ENCODE data around the gene MAP3K10. TPM values are rescaled to one million over a fixed set of nuclear protein-coding genes. Genes with fewer than 3 reads are reported as not detected.

MAP3K10 gene
- total and polyA plus RNA-seq, 8 donors: 5.9 to 32.8 (median 8.0) TPM

DNA sequence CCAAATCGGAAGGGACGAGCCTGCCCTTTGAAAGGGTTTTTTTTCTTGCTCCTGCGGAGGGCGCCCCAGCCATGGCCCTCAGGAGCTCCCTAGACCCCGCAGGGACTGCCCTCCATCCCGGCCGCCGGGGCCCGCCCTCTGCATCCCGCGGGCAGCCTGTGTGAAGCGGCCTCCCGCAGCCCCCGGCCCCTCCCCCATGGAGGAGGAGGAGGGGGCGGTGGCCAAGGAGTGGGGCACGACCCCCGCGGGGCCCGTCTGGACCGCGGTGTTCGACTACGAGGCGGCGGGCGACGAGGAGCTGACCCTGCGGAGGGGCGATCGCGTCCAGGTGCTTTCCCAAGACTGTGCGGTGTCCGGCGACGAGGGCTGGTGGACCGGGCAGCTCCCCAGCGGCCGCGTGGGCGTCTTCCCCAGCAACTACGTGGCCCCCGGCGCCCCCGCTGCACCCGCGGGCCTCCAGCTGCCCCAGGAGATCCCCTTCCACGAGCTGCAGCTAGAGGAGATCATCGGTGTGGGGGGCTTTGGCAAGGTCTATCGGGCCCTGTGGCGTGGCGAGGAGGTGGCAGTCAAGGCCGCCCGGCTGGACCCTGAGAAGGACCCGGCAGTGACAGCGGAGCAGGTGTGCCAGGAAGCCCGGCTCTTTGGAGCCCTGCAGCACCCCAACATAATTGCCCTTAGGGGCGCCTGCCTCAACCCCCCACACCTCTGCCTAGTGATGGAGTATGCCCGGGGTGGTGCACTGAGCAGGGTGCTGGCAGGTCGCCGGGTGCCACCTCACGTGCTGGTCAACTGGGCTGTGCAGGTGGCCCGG lies 815 bp downstream of the MAP3K10 start:
- Histone ChIP-seq H3K9me3 (no peaks in the 10 kb centered on the region), H3K4me3 (peak overlapping the region; percentile 60 to 98 (median 84)), H3K27ac (no peak overlapping the region), H3K4me1 (peaks cover 0 to 8% (median 7%) of the 10 kb centered on the region in 3 donors), H3K36me3 (no peaks in the 10 kb centered on the region), H3K27me3 (no peaks in the 10 kb centered on the region)
- DNase-seq (peak in 5 of 6 donors; percentile 14 to 77 (median 60)), ATAC-seq (peak; percentile 14 to 31 (median 18)), FAIRE-seq (no peak)
- TF ChIP-seq, protein P1, sequence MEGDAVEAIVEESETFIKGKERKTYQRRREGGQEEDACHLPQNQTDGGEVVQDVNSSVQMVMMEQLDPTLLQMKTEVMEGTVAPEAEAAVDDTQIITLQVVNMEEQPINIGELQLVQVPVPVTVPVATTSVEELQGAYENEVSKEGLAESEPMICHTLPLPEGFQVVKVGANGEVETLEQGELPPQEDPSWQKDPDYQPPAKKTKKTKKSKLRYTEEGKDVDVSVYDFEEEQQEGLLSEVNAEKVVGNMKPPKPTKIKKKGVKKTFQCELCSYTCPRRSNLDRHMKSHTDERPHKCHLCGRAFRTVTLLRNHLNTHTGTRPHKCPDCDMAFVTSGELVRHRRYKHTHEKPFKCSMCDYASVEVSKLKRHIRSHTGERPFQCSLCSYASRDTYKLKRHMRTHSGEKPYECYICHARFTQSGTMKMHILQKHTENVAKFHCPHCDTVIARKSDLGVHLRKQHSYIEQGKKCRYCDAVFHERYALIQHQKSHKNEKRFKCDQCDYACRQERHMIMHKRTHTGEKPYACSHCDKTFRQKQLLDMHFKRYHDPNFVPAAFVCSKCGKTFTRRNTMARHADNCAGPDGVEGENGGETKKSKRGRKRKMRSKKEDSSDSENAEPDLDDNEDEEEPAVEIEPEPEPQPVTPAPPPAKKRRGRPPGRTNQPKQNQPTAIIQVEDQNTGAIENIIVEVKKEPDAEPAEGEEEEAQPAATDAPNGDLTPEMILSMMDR (IDR thresholded peaks at IDR 0.05): no peak
- WGBS, 2 donors: 11 to 14% methylated on average over 38 to 62 of the region's 62 CpGs
- intact Hi-C loops (cut with DNase I): no loop called here

GRCh38 chr19:40192758-40193586 lies 1.7 kb downstream of the MAP3K10 start:
- Histone ChIP-seq H3K4me3 (no peak overlapping the region), H3K9me3 (no peaks in the 10 kb centered on the region), H3K36me3 (no peaks in the 10 kb centered on the region), H3K27me3 (no peaks in the 10 kb centered on the region), H3K27ac (no peak overlapping the region), H3K4me1 (peaks cover 0 to 8% (median 7%) of the 10 kb centered on the region in 3 donors)
- TF ChIP-seq, protein P1 (IDR thresholded peaks at IDR 0.05): no peak
- intact Hi-C loops (cut with DNase I): no loop called here
- WGBS, 2 donors: 87 to 92% methylated on average over 5 of the region's 5 CpGs
- DNase-seq (no peak), ATAC-seq (no peak), FAIRE-seq (no peak)

DNA sequence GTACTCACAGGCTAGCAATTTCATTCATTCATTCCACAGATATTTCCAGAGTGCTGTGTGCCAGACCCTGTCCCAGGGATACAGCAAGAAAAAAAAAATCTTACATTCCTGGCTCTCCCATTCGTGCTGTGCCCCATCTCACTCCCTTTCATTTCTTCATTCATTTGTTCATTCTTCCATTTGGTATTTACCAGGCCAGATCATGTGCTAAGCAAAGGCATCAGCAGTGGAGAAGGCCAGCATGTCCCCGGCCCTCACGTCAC lies 2.3 kb downstream of the MAP3K10 start:
- H3K4me3 ChIP-seq: no peak overlapping the region
- peaks cover 0 to 8% (median 7%) of the 10 kb centered on the region in 3 donors for H3K4me1 ChIP-seq
- DNase-seq (no peak), FAIRE-seq (no peak), ATAC-seq (no peak)
- WGBS, 2 donors: 88 to 92% methylated on average over 3 of the region's 3 CpGs
- no peaks in the 10 kb centered on the region for H3K9me3 ChIP-seq
- H3K27ac ChIP-seq: no peak overlapping the region
- no peaks in the 10 kb centered on the region for H3K27me3 ChIP-seq
- no peaks in the 10 kb centered on the region for H3K36me3 ChIP-seq
- intact Hi-C loops (cut with DNase I): no loop called here
- TF ChIP-seq, protein P1 (IDR thresholded peaks at IDR 0.05): no peak

- 95 to 96% methylated on average over 29 of the region's 29 CpGs for WGBS, 2 donors
- Histone ChIP-seq H3K36me3 (no peaks in the 10 kb centered on the region), H3K4me1 (no peaks in the 10 kb centered on the region), H3K4me3 (no peak overlapping the region), H3K27me3 (no peaks in the 10 kb centered on the region), H3K27ac (no peak overlapping the region), H3K9me3 (no peaks in the 10 kb centered on the region)
- DNase-seq (no peak), FAIRE-seq (no peak), ATAC-seq (no peak)
- TF ChIP-seq, protein P1 (IDR thresholded peaks at IDR 0.05): no peak
- intact Hi-C loops (cut with DNase I): no loop called here
Measured at GRCh38 chr19:40198272-40198990, 7.2 kb downstream of the MAP3K10 start.
